HG03280 (cell line): ENCODE data around the gene FHIT.

Experiments
- ATAC-seq: cut with Tn5 transposase; IDR thresholded peaks from one replicate; pipeline ENCODE4 v1.9.1; 2021; ENCODE audit warnings: mild to moderate bottlenecking, moderate library complexity; ENCODE audit not compliant: unreplicated experiment

Gene FHIT

DNA sequence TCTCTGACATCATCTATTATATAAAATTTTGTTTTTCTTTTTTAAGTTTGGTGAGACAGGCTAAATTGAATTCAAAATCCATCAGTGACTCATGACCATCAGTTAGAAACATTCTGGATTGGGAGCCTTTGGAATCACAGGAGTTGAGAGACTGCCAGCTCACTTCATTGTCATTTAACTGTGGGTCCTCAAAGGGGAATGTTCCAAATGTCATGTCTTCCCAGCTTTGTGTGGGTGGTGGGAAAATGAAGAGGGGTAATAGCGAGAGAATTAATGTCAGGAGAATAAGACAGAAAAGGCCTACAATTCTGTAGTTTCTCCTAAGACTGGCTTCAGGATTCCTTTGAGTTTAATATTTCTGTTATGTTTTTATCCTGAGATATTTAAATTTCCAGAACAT, 1051.9 kb downstream of the FHIT start:
- ATAC-seq, result no peak

DNA sequence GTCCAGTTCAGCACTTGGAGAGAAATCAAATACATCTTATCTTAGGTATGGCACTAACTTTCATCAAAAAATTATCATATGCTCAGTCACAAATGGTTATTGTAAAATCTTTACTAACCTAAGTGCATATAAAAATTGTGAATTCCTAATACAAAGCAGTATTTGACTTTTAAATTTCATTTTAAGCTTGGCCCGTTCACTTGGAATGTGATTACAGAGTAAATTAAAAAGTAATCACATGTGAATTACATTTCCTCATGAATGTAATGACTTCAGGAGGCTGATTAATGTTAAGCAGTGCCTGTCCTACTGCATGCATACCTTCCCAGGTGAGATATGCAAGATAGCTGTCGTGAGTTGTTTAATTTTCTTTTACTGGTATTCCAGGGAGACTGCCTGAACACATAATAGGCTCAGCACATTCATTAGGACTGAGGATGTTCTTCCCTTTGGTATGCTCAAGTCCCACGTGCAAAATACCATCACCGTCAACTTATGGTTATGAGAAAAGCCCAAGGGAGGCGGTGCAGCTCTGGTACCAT, 1053.0 kb downstream of the FHIT start:
- no peak for ATAC-seq

DNA sequence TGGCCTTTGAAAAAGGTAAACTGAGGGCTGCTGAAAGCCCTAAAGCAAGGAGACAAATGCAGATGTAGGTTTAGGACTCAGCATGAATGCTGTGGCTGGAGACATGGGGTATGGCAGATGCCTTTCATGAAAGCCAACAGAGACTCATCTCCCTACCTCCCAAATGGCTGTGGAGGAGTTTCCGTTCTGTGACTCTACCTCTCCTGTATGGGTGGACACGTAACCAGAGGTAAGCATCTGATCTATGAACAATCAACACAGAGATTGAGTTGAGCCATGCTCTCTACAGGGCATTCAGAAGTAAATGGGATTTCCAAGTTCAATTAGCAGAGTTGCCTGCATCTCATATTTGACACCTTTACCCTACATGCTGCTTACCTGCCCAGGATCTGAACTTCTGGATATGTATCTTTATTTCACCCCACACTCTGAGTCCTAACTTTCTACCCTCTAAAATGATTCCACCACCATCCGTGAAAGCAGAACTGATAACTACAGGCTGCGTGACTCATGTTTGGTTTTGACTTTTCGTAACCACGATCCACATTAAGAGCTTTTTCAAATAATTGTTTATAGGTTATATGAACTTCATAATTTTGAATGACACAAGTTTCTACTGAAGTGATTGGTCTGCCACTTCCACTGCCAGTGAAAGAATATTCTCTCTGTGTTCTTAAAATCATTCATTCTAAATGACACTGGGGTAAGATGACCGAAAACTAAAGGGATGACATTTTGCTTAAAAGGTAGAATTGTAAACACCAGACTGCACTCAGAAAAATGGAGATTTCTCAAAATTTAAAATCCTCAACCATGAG, 1058.7 kb downstream of the FHIT start:
- no peak for ATAC-seq

DNA sequence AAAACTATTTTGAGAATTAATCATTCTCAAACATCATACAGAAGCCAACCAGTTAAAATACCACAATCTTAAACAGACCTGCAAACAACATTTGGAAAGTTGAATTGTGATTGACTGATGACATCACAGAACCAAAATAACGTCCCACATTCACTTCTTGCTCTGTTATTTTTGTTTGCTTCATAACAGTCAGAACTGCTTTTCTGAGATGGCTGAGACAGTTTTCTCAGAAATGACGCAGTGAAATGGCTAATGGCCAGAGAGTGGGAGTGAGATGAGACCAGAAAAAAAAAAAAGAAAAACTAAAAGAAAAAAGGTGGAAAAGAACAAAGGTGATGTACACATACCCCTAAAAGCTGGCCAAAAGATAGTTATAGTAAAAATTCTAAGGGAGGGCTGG, 1061.2 kb downstream of the FHIT start:
- ATAC-seq, result no peak

DNA sequence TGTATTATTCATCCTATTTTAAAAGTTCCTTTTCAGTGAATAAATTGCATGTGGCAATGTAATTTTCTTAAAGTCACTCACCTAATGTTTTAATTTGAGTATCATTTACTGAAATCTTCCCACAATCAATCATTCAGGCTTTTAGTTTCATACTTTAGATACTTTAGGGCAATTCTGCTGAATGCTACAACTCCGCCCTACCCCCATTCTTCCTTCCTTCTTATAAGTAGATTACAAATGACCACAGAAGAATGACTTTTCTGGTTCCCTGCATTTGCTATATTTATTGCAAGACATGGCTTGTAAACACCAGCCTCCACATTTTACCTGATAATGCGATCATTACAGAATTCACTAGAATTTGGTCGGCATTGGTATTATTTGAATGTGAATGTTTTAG, 1061.9 kb downstream of the FHIT start:
- no peak for ATAC-seq

DNA sequence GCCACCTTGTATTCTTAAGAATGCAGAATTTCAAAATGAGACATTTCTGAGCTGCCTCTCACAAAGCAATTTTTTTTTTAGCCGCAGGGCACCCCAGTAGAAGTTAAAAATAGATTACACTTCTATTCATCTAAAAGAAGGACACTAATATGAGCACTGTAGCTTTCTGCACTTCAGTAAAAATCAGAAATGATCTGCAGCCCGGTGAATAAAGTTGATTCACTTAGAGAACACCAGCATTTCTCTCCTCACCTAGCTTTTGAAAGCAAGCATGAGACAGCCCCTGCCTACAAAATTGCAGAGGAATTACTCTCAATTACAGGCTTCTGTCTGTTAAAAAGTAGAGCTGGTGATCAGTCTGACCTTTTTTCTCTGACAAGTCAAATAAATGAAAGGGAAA, 1062.4 kb downstream of the FHIT start:
- ATAC-seq, result no peak

DNA sequence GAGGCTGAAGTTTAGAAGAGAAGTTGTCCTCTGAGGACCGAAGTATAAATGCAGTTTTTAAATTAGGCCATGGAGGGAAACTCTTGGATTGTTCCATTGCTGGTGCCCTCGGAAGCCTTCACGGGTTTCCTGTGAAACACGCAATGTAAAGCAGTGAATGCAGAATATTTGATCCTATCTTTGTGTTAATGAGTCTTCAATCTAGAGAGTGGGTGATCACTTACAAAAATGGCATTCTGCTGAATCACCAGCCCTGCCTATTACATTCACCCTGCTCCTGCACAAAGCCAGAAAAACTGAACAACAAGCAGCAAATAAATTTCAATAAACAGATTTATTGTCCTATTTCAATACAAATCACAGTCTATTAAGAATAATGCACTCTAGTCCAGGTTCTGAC, 1063.9 kb downstream of the FHIT start:
- ATAC-seq, result no peak

DNA sequence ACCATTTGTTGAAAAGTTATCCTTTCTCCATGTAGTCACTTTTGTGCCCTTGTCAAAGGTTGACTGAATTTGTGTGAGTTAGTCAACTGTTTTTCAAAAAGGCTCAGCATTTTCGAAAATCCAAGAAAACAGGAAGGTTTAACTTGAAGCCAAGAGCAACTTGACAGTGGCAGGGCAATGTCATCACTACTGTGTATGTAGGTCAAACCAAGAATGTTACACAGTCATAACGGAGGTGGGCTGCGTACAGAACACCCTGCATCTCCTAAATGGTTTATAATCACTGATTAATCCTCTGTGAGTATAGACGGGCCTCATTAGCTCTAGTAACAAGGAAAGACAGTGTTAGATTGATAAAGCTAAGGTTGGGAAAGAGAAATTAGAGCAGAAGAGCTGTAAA, 1064.9 kb downstream of the FHIT start:
- no peak for ATAC-seq

DNA sequence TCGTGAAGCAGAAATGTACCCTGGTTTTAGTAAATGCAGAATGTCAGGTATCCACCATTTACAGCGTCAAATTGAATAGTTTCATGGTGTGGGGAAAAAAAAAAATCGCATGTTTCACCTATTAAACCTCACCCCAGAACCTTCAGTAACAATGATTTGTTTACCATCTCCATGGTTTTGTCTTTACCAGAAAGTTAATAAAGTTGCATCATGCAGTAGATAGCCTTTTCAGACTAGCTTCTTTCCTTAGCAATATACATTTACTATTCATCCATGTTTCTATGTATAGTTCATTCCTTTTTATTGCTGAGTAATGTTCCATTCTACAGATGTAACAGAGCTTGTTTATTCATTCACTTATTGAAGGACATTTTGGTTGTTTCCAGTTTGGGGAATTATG, 1066.1 kb downstream of the FHIT start:
- no peak for ATAC-seq

DNA sequence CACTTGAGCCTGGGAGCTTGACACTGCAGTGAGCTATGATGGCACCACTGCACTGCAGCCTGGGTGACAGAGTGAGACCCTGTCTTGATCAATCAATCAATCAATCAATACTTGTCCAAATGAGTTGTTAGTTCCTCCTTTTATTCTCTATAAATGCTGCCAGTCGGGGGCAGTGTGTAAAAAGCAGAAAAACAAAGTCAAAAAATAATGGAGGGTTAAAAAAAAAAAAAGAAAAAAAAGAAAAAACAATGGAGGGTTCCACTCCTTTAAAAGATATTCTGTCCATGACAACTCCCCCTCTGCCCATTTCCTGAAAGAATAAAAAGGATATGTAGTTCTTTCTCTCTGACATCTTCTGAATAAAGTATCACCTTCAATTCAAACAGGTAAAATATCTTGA, 1068.6 kb downstream of the FHIT start:
- no peak for ATAC-seq

DNA sequence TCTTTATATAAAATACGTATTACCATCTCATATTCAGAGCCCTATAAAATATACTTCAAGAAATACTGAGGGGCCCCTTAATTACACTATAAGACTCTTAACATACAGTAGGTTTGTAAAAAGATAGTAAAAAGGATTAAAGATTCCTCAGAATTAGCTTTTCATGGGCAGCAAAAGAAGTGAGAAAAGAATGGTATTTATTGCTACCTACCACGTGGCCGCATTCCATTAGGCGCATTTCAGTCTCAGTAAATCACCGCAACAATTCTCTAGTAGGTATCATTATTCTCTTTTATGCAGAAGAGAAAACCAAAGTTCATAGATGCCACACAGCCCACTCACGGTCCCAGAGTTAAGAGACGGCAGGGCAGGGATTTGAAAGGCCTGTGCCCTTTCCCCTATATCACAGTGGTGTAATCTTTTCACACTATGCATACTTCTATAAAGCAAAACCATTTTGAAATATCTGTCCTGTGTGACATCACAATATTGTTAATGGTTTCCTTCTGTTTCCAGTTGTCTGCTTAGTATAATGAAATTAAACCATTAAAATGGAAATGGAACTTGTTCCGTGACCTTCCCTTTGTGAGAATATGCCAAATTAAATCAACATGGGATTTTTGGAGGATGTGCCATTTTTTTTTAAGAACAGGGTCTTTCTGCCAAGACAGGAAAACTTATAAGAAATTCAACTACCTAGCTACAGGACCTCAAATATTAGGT, 1072.2 kb downstream of the FHIT start:
- ATAC-seq, result no peak

DNA sequence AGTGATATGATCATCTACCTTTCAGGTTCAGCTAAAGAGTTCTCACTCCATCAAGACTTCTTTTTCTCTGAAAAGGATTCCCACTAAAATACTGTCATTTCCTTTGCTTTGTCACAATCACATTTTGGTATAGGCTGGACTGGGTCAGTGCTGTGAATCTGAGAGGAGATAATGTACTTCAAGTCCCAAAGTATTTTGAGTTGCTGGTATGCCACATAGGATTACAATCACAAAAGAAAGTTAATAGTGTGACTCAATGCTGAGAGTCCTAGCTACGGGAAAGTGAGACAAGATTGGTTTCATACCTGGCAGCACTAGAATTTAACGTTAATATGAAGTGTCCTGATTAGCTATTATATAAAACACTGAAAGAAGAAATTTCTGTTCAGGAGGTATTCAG, 1073.5 kb downstream of the FHIT start:
- no peak for ATAC-seq

DNA sequence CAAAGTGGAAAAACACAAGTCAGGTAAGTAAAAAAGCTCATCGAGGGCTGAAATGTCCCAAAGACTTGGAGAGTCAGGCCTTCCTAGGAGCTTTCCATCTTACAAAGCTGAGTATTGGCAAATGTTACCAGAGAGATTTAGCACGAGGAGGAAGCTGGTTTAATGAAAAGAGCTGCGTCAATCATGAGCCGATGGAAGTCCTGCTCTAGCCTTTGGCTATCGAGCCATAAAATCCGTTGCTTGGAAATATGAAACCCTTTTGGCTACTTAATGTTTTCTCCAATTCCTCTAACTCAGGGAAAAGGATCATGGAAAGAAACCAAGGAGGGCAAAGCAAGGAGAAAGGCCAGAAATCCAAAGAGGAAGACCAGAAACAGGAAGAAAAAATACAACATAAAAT, 1074.6 kb downstream of the FHIT start:
- ATAC-seq, result no peak

DNA sequence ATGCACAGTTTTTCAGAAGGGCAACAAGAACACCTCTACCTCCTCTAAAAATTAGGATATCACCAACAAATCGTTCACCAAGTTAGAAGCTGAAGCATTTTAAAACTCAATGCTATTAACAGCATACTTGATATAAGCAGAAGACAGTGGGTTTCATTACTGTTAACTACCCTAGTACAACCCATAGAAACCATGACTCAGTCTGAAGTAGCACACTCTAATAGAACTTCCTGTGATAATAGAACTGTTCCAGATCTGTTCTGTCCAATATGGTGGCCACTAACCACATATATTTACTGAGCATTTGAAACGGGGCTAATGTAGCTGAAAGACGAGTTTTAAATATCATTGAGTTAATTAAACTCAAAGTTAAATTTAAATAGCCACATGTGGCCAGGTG, 1075.6 kb downstream of the FHIT start:
- ATAC-seq, result no peak

DNA sequence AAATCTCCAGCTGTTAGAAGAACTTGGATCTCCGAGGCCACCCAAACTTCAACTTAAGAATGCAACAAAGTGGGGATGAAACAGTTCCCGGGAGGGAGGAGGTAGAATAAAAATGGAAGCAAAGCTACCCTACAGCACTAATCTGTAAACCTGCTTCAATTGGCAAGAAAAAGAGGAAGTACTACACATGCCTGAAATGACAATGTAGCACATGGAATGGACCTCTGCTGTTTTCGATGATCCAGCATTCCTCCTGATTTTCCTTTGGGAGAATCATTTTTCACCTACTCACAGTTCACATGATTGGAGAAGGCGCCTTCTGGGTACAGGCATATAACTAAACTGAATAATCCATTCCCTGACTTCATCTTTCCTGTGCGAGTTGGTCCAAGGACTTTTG, 1081.5 kb downstream of the FHIT start:
- ATAC-seq, result no peak

DNA sequence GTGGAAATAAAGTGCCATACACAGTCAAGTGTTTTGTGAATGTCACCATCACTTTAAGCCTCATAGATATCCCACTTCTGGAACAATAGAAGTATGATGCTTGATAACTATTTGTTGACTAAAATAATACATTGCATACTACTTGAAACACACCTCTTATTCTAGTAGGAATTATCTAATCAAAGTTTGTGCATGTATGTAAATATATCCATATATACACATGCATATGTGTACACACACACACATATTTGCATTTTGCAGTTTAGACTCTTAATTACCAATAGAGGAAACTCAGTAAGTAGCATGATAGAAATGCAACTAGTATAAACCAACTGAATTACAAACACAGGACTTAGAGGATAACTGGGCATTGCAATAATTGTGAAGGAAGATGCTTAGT, 1084.1 kb downstream of the FHIT start:
- no peak for ATAC-seq

DNA sequence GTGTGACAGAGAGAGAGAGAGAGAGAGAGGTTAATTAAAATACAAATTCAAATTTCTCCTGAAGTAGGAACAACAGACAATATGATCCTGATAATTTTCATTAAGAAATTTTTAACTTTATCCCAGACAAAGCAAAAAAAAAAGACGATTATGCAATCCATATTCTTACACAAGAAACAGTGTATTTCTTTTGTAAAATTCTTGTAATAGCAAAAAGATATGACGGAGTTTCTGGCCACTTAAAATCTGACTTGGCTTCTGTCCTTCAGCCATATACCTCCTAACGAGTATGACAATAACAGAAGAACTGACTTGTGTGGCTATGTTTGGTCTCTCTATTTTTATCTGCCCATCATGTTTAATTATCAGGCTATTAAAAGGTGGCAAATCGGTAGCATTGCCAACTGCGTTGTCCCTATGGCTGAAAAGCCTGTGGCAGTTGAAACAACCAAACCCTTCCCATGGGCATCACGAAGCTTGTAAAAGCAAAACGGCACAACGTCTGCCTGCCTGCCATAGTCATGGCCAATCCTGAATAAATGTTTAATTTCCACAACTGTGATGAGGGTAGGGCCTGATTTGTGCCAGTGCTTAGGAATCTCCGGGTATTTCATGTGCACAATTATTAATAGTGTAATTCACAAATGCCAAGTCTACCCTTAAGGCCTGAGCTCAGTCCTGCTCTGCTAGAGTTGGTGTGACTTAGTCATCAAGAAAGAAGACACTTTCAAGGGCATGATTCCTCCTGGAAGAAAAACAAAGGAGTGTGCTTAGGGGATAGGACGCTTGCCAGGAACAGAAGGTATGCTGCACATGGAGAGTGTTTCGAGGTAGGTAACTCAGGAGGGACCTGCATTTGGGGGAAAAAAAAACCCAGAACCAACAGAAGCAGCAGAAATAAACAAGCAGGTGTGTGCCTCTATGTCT, 1090.2 kb downstream of the FHIT start:
- ATAC-seq, result no peak

DNA sequence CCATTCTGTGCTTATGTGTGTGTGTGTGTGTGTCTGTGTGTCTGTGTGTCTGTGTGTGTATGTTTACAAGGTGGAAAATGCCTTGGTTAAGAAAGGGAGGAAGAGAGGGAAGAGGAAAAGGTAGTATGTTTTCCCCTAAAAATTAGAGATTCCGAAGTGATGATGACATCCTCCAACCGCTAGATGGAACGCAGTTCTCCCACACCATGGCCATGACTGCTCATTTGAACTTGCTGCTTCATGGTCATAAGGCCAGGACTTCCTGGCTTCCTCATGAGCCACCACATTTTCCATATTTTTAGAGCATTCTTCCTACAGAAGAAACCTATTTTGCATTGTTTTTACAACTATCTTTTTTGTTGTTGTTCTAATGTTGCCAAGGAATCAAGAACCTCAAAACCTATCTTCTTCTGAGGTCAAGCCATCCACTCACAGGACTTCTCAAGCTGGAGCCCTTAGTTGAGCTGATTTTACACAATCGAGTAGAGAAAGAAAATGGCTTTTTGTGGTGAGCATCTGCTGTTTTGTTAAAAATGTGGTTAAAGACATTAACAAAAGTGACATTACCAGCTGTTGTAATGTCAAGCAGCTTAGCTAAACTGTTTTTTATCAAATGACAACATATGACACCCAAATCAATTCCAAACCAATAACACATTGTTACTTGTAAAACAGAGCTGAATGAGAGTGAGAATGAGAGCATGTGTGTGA, 1091.0 kb downstream of the FHIT start:
- no peak for ATAC-seq

DNA sequence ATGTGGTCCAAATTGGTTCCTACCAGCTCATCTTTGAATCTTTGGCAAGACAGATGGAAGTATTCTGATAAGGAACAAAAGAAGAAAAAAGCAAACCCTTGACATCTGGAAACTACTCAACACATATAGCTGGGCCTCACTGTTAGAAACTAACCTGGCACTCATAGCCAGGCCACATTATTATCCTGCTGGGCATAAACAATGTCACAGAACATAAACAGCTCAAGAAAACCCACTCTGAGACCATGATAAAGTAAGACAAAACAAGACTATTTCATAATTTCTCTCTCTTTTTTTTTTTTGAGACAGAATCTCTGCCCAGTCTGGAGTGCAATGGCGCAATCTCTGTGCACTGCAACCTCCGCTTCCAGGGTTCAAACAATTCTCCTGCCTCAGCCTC, 1093.2 kb downstream of the FHIT start:
- ATAC-seq, result no peak

DNA sequence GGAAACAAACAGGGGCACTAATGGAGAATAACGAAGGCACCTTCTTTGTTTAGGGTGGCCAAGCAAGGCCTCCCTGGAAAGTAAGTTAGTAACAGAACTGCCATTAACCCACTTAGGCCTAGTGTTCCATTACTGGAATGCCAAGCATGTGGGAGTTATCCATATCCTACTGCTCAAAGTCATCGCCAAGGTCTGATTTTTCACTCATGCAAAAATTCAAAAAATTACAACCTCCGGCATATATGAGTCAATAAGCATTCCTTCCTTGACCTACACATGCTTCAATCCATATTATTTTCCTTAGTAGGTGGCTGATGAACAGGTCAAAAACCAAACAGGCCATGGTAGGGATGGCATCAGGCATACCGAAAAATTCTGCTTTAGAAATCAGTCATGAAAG, 1097.2 kb downstream of the FHIT start:
- no peak for ATAC-seq
